Measurements from ENCODE around the gene FSCN2.
"Not testable (repeated sequence)": the region's sequence is repeated elsewhere in the genome, so short reads cannot be mapped to it uniquely, and the experiment has no call there.

Gene FSCN2

DNA sequence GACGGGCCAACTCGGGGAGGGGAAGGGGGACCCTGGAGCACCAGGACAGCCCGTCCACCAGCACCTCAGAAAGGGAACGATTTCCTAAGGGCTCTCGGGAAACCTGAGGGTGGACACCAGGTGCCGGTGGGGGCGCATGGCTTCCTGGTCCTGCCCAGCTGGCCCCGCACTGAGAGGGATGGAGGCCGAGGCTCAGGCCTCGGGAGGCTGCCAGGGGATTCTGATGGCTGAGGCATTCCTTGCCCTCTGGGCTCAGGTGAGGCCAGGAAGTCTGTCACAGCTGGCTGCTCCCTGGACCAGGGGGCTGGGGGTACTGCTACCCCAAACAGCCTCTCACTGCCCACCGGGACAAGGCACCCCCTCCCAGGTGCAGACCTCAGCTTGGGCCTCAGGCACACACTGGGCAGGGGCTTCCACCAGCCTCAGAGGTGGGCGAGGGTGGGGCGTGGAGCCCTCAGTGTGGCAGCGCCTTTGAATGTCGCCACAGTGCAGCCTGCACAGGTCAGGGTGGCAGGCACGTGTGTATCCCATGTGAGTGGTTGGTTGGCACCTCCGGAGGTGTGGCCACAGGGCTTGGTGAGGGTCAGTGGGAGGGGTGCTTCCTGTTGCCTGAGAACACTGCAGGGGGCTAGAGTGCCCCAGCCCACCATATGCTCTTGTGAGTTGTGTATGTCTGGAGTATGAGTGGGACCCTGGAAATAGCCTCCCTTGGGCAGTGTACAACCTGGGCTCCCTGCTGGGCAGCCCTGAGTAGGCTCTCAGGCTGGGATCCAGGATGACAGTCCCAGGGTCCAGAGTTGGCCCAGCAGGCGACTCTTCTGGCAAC lies 3.9 kb upstream of the FSCN2 start:
- in situ Hi-C loops (cut with MboI; ENCODE audit: low sequenced_read_pairs): no loop called here

DNA sequence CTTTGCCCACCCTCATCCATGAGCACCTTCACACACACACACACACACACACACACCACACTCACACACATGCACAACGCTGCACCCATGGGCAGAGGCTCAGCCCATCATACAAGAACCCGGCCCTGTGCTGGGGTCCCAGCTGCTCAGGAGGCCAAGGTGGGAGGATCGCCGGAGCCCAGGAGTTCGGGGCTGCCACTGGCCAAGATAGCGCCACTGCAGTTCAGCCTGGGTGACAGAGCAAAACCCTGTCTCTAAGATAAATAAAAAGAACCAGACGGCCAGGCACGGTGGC lies 3.4 kb upstream of the FSCN2 start:
- in situ Hi-C loops (cut with MboI; ENCODE audit: low sequenced_read_pairs): no loop called here

DNA sequence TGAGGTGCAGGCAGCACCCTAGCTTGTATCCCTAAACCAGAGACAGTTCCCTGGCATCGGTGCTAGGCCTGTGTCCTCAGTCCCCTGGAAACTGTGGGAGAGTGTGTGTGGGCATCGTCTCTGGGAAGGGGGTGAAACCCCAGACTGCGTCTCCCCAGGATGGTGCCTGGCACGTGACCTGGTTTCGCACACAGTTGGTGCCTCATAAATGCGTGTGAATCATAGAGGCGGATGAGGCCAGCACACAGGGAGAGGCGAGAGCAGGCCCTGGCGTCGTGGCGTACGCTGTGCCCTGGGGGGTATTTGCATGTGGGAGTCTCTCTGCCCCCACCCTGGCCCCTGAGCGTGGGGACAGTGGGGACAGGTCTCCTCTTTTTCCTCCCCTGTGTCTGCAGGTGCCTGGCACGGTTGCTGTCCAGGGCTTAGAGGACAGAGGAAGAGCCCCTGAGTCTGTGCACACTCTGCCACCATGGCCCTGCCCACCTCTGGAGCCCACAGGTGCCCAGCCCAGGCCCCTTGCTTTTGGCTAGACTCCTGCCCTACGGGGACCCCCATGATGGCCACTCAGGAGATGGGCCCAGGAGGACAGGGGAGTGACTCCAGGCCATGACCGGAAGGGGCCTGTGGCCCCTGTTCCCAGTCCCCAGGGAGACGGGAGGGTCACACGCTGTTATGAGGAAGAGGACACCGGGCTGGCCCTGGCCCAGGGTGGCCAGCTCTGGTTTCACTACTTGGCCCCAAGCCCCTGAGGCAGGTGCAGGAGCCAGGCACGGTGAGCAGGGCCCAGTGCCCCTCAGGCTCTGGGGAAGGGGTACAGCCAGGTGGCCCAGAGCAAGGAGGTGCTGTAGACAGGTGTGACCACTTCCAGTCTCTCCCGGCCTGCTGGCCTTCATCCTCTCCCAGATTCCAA lies 1.3 kb upstream of the FSCN2 start:
- in situ Hi-C loops (cut with MboI; ENCODE audit: low sequenced_read_pairs): no loop called here

DNA sequence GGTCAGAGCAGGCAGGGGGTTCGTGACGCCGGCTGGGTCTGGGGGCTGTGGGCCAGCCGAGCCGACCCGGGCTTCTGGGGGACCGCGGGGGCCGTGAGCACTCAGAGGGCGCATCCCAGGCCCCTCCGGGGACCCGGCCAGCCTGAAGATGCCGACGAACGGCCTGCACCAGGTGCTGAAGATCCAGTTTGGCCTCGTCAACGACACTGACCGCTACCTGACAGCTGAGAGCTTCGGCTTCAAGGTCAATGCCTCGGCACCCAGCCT lies 140 bp downstream of the FSCN2 start:
- in situ Hi-C loops (cut with MboI; ENCODE audit: low sequenced_read_pairs): no loop called here

DNA sequence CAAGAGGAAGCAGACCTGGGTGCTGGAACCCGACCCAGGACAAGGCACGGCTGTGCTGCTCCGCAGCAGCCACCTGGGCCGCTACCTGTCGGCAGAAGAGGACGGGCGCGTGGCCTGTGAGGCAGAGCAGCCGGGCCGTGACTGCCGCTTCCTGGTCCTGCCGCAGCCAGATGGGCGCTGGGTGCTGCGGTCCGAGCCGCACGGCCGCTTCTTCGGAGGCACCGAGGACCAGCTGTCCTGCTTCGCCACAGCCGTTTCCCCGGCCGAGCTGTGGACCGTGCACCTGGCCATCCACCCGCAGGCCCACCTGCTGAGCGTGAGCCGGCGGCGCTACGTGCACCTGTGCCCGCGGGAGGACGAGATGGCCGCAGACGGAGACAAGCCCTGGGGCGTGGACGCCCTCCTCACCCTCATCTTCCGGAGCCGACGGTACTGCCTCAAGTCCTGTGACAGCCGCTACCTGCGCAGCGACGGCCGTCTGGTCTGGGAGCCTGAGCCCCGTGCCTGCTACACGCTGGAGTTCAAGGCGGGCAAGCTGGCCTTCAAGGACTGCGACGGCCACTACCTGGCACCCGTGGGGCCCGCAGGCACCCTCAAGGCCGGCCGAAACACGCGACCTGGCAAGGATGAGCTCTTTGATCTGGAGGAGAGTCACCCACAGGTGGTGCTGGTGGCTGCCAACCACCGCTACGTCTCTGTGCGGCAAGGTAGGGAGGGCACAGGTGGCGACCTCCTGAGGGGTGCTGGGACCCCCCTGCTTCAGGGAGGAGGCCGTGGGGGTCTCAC lies 667 bp downstream of the FSCN2 start:
- in situ Hi-C loops (cut with MboI; ENCODE audit: low sequenced_read_pairs): no loop called here

DNA sequence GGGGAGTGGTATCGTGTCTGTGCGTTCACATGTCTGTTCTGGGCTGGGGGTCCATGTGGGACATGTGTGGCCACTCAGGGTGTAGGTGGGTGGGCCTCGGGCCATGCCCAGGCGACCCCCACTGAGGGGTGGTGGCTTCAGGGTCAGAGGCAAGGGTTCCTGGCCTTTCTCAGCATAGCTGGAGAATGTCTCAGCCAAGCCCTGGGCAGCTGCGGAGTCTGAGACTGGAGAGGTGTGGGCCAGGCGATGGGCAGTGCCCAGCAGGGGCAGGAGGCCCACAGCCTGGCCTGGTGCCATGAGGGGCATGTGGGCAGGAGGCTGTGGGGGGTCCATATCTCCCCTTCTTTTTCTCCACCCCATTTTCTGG lies 1.2 kb downstream of the FSCN2 start:
- in situ Hi-C loops (cut with MboI; ENCODE audit: low sequenced_read_pairs): no loop called here

DNA sequence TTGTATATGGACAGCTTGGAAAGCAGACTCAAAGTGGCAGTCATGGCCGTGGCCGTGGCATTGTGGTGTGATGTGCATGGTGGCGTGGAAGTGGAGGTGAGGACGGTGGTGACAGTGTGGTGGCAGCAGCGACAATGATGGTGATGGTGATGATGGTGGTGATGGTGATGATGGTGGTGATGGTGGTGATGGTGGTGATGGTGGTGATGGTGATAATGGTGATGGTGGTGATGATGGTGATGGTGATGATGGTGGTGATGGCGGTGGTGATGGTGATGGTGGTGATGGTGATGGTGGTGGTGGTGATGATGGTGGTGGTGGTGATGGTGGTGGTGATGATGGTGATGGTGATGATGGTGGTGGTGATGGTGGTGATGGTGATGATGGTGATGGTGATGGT lies 2.8 kb downstream of the FSCN2 start:
- in situ Hi-C loops (cut with MboI; ENCODE audit: low sequenced_read_pairs): not testable (repeated sequence)

DNA sequence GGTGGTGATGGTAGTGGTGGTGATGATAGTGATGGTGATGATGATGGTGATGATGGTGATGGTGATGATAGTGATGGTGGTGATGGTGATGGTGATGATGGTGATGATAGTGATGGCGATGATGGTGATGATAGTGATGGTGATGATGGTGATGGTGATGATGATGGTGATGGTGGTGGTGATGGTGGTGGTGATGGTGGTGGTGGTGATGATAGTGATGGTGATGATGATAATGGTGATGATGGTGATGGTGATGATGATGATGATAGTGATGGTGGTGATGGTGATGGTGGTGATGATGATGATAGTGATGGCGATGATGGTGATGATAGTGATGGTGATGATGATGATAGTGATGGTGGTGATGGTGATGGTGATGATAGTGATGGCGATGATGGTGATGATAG lies 3.8 kb downstream of the FSCN2 start:
- in situ Hi-C loops (cut with MboI; ENCODE audit: low sequenced_read_pairs): not testable (repeated sequence)

DNA sequence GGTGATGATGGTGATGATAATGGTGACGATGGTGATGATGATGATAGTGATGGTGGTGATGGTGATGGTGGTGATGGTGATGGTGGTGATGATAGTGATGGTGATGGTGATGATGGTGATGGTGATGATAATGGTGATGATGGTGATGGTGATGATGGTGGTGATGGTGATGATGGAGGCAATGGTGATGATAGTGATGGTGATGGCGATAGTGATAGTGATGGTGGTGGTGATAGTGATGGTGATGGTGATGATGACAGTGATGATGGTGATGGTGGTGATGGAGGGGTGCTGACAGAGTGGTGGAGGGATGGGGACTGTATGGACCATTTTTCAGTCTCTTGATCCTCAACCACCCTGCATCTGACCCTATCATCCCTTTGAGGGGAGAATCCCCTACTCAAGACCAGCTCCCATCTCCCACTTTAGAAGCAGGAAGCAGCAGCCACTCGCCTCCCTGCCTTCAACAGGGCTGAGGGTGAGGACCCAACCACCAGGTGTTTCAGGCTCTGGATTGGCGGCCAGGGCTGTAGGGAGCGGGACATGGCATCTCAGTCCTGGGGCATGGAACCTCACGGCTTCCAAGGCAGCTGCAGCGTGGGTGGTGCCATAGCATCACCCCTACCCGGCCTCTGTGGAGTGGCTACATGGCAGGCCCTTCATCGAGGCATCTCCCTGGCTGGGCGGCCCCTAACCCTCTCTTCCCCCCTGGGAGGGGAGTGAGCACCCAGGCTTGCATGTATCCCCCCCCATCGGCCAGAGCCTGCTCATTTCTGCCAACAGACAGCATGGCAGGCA lies 4.5 kb downstream of the FSCN2 start:
- in situ Hi-C loops (cut with MboI; ENCODE audit: low sequenced_read_pairs): no loop called here

DNA sequence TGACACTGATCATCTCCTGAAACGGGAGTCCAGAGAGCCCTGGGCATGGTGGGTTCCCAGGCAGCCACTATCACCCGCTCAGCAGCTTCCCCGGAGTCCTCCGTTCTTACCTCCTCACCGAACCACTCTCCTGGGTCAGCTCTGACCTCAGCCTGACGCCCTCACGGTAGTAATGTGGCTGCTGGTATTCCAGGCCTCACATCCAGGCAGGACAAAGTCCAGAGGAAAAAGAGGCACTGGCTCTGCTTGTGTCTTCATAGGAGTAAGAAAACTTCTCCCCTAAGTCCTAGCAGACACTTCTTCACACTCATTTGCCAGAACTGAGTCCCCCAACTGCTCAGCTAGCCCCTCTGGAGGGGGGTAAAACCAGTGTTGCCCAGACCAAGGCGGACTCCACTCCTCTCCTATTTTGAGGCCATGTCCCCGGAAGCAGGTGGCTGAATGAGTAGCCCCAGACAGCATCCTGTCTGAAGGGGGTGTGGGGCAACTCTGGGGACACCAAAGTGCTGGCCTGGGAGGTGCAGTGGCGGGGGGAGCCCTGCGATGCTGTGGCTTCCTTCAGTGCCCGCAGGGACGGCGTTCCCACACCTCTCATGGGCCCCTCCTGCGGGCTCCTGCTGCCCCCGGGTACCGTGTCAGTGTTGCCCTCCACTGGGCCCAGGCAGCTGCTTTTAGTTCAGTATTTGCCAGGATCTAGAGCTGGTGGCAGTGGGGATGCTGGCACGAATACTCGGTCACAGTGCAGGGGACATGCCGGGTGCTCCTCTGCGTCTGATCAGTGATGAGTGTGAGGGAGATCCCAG lies 5.4 kb downstream of the FSCN2 start:
- in situ Hi-C loops (cut with MboI; ENCODE audit: low sequenced_read_pairs): no loop called here

DNA sequence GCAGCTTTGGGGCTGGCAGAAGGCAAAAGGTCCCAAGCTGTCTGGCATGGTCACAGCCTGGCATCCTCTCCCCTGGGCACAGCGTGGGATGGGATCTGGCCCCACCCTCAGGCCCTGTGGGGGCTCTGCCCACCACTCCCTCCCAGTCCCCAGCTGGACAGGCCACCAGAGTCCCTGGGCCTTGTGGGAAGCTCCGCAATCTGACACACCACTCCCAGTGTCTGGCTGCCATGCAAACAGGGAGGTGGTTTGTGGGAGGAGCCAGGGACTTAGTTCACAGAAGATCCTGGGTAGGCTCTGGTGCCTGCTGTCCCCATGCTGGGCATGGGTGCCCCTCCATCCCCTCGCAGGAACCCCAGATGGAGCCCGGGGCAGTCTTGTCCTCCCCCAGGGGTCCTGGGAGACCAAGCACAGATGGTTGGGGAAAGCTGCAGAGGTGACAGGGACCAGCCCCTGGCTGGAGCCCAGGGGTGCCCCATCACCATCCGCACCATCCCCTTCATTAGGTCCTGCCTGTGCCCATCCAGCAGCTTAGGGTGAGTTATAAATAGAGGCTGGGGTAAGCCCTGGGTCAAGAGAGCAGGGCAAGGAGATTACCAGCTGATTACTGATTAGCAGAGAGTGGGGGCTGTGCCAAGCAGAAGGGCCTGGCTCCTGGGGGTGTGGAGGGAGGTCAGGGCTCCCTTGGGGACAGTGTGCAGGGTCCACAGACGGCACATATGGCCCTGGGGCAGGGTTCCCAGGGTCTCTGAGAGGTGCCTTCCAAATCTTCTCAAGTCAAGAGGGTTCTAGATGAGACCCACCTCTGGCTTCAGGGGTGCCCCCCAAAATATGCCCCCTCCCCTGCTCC lies 6.2 kb downstream of the FSCN2 start:
- in situ Hi-C loops (cut with MboI; ENCODE audit: low sequenced_read_pairs): no loop called here

DNA sequence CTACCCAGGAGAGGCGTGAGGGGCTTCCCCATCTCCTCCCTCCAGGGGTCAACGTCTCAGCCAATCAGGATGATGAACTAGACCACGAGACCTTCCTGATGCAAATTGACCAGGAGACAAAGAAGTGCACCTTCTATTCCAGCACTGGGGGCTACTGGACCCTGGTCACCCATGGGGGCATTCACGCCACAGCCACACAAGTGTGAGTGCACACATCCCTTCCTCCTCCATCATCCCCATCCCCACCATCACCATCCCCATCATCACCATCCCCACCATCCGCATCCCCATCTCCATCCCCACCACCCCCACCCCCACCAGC lies 6.8 kb downstream of the FSCN2 start:
- in situ Hi-C loops (cut with MboI; ENCODE audit: low sequenced_read_pairs): no loop called here

DNA sequence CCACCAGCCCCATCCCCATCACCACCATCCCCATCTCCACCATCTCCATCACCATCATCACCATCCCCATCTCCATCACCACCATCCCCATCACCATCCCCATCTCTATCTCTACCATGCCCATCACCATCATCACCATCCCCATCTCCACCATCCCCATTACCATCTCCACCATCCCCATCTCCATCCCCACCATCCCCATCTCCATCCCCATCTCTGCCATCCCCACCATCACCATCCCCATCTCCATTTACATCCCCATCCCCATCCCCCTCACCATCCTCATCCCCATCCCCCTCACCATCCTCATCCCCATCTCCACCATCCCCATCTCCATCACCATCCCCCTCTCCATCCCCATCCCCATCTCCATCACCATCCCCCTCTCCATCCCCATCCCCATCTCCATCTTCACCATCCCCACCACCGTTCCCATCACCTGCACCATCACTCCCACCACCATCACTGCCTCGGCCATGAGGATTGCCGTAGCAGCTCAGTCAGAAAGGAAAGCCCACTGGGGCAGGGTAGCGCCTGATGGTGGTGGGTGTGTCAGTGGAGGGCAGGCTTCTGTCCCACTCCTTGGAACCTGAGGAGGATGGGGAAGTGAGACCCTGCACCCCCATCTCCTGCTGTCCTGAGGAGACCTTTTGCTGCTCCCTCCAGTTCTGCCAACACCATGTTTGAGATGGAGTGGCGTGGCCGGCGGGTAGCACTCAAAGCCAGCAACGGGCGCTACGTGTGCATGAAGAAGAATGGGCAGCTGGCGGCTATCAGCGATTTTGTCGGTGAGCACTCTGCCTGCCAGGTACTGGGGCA lies 7.5 kb downstream of the FSCN2 start:
- in situ Hi-C loops (cut with MboI; ENCODE audit: low sequenced_read_pairs): no loop called here

DNA sequence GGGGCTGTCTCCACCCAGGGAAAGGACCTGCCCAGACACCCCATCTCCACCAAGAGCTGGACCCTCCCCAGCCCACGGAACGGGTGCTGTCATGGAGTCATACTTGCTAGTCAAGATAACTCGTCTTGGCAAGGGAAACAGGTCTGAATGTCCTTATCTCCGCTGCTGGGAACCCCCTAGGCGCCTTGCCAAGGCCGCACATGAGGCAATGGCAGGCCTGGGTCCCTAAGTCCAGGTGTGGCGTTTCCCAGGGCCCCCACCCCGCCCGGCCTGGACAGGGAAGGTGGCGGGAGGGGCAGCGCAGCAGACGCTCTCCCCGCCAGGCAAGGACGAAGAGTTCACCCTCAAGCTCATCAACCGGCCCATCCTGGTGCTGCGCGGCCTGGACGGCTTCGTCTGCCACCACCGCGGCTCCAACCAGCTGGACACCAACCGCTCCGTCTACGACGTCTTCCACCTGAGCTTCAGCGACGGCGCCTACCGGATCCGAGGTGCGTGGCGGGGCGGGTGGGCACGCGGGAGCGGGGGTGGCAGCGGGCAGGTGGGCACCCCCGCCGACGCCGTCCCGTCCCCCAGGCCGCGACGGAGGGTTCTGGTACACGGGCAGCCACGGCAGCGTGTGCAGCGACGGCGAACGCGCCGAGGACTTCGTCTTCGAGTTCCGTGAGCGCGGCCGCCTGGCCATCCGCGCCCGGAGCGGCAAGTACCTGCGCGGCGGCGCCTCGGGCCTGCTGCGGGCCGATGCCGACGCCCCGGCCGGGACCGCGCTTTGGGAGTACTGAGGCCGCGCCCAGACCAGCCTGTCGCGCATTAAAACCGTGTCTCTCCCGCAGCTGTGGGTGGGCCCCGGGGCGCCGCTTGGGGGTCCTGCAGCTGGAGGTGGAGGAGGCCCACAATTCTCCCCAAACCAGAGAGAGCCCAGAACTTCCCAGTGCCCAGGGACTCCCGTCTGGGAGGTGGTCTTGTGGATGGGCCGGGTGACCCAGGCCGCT lies 8.4 kb downstream of the FSCN2 start:
- in situ Hi-C loops (cut with MboI; ENCODE audit: low sequenced_read_pairs): no loop called here

DNA sequence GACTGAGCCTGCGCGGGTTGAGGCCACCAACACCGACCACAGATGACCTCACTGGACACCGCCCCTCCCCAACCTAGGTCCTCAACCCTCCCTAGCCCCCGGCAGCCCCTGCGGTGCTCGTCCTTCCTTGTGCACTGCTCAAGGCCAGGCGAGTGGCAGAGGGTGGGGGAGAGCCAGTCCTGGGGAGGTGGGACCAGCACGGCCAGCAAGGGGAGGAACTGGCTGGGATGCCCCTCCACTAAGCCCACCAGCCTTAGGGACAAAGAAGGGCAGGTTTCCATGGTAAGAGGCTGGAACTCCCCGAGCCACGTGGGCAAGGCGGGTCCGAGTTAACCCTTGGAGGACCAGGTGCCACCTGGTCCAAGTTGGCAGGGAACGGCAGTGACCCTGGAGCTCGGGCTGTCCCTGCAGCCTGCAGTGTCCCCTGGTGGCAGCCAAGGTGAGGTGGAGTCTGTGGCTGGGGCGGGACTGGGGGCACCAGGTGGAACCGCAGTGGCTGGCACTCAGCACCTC lies 9.2 kb downstream of the FSCN2 start:
- in situ Hi-C loops (cut with MboI; ENCODE audit: low sequenced_read_pairs): no loop called here

DNA sequence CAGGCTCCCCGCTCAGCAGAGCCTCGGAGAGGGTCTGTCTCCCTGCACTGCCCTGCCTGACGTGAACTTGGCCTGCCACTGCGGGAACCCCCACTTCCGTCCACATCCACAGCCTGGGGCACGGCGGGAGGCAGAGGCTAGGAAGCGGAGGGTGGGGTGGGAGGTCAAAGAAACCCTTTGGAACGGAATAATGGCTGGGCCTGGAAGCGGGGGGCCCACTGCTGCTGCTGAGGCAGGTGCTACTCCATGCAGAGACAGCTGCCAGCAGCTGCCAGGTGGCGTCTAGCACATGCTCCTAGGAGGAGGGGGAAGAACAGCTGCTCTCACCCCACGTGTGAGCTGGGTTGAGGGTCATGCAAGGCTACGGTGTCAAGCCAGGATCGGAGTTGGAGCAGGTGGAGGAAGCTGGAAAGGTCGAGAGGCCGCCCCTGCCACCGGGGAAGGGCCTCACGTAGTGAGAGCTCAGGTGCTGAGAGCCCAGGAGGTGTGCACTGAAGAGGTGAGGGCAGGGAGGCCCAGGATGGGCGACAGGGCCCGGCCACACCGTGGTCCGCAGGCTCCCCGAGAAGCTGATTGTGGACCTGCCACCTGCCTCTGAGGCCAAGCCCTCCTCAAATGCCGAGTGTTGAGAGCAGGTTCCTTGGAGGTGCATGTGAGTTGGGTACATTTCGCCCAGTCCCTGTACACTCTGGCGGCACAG lies 9.8 kb downstream of the FSCN2 start:
- in situ Hi-C loops (cut with MboI; ENCODE audit: low sequenced_read_pairs): no loop called here

Data from hTERT RPE-1 (cell line).